GM18909 (cell line): ENCODE results near the gene SKIC2.

Source experiments
- ATAC-seq: cut with Tn5 transposase; IDR thresholded peaks from one replicate; pipeline ENCODE4 v1.9.1; 2021; ENCODE audit warnings: mild to moderate bottlenecking; ENCODE audit not compliant: unreplicated experiment, poor library complexity

Gene SKIC2

DNA sequence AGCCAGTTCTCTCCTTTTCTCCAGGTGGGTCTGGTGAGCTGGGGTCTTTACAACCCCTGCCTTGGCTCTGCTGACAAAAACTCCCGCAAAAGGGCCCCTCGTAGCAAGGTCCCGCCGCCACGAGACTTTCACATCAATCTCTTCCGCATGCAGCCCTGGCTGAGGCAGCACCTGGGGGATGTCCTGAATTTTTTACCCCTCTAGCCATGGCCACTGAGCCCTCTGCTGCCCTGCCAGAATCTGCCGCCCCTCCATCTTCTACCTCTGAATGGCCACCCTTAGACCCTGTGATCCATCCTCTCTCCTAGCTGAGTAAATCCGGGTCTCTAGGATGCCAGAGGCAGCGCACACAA, 13.8 kb upstream of the SKIC2 start:
- ATAC-seq = no peak

DNA sequence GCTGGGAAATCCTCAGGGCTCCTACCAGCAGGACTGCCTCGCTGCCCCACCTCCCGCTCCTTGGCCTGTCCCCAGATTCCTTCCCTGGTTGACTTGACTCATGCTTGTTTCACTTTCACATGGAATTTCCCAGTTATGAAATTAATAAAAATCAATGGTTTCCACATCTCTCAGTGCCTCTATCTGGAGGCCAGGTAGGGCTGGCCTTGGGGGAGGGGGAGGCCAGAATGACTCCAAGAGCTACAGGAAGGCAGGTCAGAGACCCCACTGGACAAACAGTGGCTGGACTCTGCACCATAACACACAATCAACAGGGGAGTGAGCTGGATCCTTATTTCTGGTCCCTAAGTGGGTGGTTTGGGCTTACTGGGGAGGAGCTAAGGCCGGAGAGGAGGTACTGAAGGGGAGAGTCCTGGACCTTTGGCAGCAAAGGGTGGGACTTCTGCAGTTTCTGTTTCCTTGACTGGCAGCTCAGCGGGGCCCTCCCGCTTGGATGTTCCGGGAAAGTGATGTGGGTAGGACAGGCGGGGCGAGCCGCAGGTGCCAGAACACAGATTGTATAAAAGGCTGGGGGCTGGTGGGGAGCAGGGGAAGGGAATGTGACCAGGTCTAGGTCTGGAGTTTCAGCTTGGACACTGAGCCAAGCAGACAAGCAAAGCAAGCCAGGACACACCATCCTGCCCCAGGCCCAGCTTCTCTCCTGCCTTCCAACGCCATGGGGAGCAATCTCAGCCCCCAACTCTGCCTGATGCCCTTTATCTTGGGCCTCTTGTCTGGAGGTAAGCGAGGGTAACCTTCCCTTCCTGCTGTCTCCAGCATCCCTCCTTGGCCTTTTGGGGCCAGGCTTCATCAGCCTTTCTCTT, 13.2 kb upstream of the SKIC2 start, which contains the start of gene CFB:
Gene CFB, plus strand, starts transcription at position 589 of the 863 bp plus-strand sequence. Its CDS starts 127 bp downstream, at position 716.
- no peak for ATAC-seq

DNA sequence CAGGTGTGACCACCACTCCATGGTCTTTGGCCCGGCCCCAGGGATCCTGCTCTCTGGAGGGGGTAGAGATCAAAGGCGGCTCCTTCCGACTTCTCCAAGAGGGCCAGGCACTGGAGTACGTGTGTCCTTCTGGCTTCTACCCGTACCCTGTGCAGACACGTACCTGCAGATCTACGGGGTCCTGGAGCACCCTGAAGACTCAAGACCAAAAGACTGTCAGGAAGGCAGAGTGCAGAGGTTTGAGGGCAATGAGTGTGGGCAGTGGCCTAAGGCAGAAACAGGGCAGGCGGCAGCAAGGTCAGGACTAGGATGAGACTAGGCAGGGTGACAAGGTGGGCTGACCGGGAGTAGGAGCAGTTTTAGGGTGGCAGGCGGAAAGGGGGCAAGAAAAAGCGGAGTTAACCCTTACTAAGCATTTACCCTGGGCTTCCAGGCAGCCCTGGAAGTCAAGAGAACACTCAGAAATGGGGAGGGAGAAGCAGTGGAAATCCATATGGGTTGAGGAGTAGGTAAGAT, 12.5 kb upstream of the SKIC2 start:
- ATAC-seq = no peak

DNA sequence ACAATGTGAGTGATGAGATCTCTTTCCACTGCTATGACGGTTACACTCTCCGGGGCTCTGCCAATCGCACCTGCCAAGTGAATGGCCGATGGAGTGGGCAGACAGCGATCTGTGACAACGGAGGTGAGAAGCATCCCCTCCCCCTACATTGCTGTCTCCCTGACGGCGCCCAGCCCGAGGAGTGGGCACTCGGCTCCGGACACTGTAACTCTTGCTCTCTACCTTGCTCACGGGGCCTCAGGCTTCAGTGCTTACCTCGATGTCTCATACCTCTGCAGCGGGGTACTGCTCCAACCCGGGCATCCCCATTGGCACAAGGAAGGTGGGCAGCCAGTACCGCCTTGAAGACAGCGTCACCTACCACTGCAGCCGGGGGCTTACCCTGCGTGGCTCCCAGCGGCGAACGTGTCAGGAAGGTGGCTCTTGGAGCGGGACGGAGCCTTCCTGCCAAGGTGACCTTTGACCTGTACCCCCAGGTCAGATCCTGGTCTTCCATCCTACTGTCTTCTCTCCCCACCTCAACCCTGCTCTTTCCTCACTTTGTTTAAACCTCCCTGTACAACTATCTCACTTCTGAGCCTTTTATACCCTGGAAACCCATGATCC, 11.8 kb upstream of the SKIC2 start:
- no peak for ATAC-seq

DNA sequence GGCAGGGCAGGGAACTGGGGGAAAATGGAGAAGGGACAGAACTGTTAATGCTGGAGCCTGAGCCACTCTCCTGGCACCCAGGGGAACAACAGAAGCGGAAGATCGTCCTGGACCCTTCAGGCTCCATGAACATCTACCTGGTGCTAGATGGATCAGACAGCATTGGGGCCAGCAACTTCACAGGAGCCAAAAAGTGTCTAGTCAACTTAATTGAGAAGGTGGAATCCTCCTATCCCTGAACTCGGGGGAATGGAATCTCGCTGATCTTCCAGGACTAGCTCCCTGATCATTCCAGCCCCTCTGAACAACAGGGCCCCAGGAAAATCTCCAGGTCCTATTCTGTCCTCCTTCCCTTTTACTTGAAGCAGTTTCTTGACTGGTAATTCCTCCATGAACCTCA, 11.1 kb upstream of the SKIC2 start:
- ATAC-seq = no peak

DNA sequence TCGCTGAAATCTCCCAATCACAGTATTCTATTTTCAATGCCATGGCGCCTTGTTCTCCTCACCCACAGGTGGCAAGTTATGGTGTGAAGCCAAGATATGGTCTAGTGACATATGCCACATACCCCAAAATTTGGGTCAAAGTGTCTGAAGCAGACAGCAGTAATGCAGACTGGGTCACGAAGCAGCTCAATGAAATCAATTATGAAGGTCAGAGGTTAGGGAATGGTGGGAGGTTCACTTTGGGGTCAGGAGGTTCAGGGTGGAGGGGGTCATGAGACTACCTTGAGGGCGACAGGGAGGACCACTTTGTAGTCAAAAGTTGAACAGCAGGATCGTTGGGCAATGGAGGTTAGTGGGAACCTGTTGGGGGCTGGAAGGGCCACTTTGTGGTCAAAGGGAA, 10.7 kb upstream of the SKIC2 start:
- ATAC-seq = no peak

DNA sequence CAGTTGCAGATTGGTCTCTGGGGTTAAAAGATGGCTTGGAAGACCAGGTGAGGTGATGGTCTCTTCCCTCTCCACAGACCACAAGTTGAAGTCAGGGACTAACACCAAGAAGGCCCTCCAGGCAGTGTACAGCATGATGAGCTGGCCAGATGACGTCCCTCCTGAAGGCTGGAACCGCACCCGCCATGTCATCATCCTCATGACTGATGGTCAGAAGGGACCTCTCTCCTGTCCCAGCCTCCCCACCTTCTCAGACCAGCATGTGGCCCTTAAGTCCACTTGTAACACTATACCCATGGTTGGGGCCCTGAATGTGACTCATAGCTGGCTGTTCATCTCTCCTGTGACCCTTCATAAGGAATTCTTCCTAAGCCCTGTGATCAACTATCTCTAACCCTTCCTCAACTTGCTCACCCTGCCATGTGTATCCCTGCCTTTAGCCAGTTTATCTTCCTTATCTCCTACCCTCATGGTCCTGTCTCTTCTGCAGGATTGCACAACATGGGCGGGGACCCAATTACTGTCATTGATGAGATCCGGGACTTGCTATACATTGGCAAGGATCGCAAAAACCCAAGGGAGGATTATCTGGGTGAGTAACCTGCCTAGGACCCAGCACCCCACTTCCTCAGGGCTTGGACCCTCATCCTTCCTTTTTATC, 10.1 kb upstream of the SKIC2 start:
- ATAC-seq = no peak

DNA sequence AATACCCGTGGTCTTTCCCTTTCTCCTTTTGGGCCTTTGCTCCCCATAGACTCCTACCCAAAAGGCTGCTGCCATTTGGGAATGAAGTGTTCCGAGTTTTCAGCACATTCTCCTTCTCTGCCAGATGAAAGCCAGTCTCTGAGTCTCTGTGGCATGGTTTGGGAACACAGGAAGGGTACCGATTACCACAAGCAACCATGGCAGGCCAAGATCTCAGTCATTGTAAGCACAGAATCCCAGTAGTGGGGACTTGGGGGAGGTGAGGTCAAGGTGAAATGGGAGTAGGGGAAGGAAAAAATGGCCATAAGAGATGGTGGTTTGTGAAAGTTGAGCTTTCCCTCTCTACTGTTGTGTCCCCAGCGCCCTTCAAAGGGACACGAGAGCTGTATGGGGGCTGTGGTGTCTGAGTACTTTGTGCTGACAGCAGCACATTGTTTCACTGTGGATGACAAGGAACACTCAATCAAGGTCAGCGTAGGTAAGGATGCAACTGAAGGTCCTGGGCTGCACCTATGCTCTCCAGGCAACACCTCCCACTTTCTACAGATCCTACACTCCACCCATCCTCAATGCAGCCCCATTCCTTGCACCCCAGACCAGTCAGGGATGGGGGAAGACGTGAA, 8.9 kb upstream of the SKIC2 start:
- ATAC-seq = no peak

DNA sequence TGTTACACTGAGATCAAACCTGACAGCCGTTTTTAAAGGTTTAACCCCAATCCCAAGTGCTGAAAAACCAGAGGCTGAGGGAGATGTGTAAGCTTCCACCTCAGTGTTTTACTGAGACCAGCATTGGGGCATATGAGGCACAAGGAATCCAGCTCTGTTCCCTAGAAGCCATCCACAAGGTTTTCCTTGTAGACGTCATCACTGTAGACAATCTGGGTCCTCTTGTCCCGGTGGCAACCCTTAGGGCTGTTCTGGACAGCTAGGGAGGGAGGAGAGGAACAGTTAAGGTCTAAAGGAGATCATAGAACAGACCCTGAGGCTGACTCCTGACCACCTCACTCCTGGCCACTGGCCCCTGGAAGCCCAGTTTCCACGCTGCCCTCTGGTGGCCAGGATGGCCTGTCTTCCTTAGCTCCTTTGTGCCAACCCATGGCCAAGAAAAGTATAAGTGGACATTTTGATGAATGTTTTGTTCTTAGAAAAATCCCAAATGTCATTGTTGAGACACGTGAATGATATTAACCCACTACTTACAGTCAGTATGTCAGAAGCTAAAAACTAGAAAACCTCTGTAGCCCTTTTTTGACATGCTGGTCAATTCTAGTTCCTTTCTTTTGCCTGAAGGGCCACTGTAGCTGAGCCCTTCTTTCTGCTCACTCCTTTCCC, 6.7 kb upstream of the SKIC2 start:
- ATAC-seq = no peak

DNA sequence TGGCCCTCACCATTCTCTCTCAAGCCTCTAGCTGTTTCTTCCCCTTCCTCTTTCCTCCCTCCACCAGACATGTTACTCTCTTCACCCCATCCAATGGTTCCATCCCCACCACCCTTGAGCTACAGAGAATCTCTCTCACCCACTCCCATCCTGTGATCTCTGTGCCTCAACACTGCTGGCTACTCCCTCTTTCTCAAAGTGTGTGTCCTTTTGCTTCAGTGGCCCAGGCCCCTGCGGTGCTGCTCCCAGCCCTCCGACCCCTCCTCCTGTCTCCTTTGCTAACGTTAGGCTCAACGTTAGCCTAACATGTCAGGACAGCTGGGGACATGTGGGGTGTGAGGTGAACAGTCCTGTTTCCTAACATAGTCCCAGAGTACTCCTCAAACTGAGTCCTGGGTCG, 6.1 kb upstream of the SKIC2 start:
- no peak for ATAC-seq

DNA sequence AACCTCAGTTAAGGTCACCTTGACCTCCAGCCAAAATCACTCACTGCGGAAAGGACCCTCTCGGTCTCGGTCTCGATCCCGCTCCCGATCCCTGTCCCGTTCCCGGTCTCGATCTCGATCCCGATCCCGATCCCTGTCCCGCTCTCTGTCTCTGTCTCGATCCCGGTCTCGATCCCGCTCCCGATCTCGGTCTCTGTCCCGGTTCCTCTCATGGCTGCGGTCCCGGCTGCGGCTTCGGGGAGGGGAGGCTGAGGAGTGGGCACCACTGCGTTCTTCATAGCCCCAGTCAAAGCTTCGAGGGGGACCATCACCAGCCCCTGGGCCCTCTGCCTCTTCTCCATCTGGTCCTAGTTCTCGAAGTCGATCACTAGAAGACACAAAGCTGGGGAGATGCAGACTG, 4.5 kb upstream of the SKIC2 start:
- no peak for ATAC-seq

DNA sequence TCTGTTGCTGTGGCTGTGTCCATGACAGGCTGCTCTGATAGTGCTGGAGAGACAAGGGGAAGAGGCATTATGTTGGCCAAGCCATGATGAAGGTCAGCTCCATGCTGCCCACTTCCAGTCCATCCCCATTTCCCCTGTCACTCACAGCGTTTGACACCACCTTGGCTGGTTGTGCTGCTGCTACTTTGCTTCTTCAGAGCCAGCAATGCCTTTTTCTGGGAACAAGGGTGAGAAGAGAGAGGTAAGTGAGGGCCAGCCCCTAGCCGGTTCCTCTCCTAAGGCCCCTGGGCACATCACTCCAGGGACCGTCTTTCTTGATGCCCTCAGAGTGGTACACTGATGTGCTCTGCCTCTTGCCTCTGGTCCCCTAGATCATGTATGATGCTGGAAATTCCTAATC, 2.2 kb upstream of the SKIC2 start:
- no peak for ATAC-seq

DNA sequence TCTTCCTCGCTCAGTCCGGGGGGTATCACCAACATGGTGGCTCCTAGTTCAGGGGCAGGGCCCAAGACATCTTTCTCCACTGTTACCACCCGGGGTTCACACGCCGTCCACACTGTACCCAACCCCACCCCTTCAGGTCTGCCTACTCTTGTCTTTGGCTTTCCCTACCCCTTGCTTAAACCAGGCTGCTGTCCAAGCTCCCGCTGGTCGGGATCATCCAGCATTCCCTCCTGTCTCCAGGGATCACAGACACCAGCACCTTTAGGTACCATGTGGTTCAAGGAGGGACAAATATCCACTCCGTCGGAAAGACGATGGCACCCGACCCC, 599 bp upstream of the SKIC2 start:
- peak; percentile 18 for ATAC-seq

DNA sequence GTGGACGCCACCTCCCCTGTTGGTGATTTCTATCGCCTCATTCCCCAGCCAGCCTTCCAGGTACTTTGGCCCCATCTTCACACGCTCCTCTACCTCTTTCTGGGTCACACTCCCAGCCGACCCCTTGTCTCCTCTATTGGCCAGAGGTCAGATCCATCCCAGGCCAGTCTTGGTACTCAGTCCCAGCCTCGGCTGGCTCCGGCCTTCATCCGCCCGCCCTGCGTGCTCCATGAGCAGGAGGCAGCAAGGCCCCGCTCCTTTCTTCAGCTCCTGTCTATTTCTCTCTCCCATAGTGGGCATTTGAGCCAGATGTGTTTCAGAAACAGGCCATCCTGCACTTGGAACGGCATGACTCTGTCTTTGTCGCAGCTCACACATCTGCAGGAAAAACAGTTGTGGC, 2.6 kb downstream of the SKIC2 start:
- no peak for ATAC-seq

DNA sequence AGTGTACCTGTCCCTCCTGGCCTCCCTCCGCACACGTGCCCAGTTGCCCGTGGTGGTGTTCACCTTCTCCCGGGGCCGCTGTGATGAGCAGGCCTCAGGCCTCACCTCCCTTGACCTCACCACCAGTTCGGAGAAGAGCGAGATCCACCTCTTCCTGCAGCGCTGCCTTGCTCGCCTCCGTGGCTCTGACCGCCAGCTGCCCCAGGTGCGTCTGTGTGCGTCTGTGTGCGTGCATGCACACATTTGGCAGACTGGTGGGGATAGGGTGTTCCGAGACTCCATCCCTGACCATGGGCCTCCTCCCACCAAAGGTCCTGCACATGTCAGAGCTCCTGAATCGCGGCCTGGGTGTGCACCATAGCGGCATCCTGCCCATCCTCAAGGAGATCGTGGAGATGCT, 4.9 kb downstream of the SKIC2 start:
- ATAC-seq = no peak

DNA sequence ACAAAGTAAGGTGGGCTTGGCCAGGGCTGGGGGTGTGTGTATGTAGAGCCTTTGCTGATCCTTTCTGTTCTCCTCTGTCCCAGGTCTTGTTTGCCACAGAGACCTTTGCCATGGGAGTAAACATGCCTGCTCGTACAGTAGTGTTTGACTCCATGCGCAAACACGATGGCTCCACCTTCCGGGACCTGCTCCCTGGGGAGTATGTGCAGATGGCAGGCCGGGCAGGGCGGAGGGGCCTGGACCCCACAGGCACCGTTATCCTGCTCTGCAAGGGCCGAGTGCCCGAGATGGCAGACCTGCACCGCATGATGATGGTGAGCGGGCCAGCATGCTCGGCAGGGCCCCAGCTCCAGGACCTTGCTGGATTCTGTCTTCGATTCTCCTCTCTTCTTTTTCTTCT, 6.7 kb downstream of the SKIC2 start:
- no peak for ATAC-seq

DNA sequence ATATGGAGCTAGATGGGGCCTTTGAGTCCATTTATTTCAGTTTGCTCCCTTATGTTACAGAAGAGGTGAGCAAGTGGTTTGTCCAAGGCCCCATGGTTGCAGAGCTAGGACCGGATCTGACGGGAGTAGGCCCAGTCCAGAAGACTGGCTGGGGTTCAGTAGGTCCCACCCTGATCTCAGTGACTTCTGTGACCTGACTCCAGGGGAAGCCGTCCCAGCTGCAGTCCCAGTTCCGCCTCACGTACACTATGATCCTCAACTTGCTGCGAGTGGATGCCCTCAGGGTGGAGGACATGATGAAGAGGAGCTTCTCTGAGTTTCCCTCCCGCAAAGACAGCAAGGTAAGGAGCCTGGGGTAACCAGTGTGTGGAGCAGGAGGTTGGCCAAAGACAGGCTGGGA, 7.5 kb downstream of the SKIC2 start:
- ATAC-seq = no peak

DNA sequence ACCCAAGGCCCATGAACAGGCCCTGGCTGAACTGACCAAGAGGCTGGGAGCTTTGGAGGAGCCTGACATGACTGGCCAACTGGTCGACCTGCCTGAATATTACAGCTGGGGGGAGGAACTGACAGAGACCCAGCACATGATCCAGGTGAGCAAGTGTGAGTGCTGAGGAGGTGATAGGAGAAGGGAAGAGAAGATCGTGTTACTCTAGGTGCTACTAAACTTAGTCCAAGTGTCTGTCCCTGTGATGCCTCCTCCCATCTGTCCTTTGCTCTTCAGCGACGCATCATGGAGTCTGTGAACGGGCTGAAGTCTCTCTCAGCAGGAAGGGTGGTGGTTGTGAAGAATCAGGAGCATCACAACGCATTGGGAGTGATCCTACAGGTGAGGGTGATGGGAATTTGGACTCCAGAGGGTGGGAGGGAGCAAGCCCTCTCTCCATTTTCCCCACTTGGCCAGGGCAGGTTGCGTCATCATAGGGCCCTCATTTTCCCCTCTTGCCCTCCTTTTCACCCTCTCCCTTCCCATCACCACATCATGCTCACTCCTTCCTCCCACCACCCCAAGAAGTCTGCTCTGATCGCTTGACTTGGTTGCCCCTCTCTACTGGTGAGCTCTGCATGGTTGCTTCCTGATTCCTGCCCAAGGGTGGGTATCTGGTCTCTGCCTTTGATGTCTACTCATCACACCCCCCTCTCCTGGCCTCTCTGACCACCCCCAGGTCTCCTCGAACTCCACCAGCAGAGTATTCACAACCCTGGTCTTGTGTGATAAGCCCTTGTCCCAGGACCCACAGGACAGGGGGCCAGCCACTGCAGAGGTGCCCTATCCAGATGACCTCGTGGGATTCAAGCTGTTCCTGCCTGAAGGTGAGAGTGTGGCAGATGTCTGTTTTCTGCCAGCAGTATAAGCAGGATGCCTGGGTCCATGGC, 8.3 kb downstream of the SKIC2 start:
- no peak for ATAC-seq

DNA sequence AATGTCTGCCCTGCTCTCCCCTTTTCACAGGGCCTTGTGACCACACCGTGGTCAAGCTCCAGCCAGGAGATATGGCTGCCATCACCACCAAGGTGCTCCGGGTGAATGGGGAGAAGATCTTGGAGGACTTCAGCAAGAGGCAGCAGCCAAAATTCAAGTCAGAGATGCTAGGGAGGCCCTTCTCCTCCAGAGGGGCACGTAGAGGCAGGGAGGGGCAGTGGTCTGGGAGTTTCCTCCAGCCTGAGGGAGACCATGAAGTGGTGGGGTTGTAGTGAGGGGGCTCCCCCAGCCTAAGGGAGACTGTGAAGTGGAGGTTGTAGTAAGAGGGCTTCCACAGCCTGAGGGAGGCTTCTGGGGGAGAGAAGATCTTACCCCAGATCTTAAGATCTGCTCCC, 8.9 kb downstream of the SKIC2 start:
- ATAC-seq = no peak
